ENCODE data around the gene TOB1.
A peak's percentile ranks its signal among the peaks of the same experiment; 100 is the strongest.

TOB1 gene

GRCh38 chr17:50832267-50832863 is 33.8 kb downstream of the TOB1 start:
- DNase-seq (ENCODE audit: low spot score), result no peak

- no peak for DNase-seq (ENCODE audit: low spot score)
Observed at GRCh38 chr17:50831471-50831928, 34.7 kb downstream of the TOB1 start.

- no peak for DNase-seq (ENCODE audit: low spot score)
Observed at GRCh38 chr17:50830994-50831393, 35.2 kb downstream of the TOB1 start.

- DNase-seq (ENCODE audit: low spot score), result no peak
Observed at GRCh38 chr17:50830352-50830751, 35.8 kb downstream of the TOB1 start.

GRCh38 chr17:50829332-50829731 is 36.8 kb downstream of the TOB1 start:
- DNase-seq (ENCODE audit: low spot score), result no peak

- no peak for DNase-seq (ENCODE audit: low spot score)
Observed at GRCh38 chr17:50828508-50829170, 37.5 kb downstream of the TOB1 start.

- DNase-seq (ENCODE audit: low spot score), result no peak
Observed at GRCh38 chr17:50825188-50825587, 41.0 kb downstream of the TOB1 start.

- DNase-seq (ENCODE audit: low spot score), result no peak
Observed at GRCh38 chr17:50824429-50824828, 41.7 kb downstream of the TOB1 start.

- DNase-seq (ENCODE audit: low spot score), result no peak
Observed at GRCh38 chr17:50822550-50822949, 43.6 kb downstream of the TOB1 start.

- no peak for DNase-seq (ENCODE audit: low spot score)
Observed at GRCh38 chr17:50820651-50821050, 45.5 kb downstream of the TOB1 start.

GRCh38 chr17:50818921-50819657 is 47.1 kb downstream of the TOB1 start:
- DNase-seq (ENCODE audit: low spot score), result peak; percentile 6

- no peak for DNase-seq (ENCODE audit: low spot score)
Observed at GRCh38 chr17:50818261-50818660, 47.9 kb downstream of the TOB1 start.

GRCh38 chr17:50817838-50818237 is 48.3 kb downstream of the TOB1 start:
- no peak for DNase-seq (ENCODE audit: low spot score)

GRCh38 chr17:50816771-50817751 is 49.1 kb downstream of the TOB1 start:
- peak; percentile 59 for DNase-seq (ENCODE audit: low spot score)

- DNase-seq (ENCODE audit: low spot score), result no peak
Observed at GRCh38 chr17:50816271-50816670, 49.9 kb downstream of the TOB1 start.

- DNase-seq (ENCODE audit: low spot score), result no peak
Observed at GRCh38 chr17:50815400-50815799, 50.8 kb downstream of the TOB1 start.

GRCh38 chr17:50813583-50813982 is 52.6 kb downstream of the TOB1 start:
- DNase-seq (ENCODE audit: low spot score), result no peak

All from activated CD4-positive, alpha-beta T cell treated with anti-CD3 and anti-CD28 coated beads, Interleukin-2, Interleukin-4, amounts not matched to agents 100 ng/mL and 50 ng/mL, durations not matched to agents 16 hours and 8 hours (primary cell).